CD4-positive, CD25-positive, alpha-beta regulatory T cell (primary cell): ENCODE data around the gene CARD18. TPM values are rescaled to one million over a fixed set of nuclear protein-coding genes. Genes with fewer than 3 reads are reported as not detected.
"Not testable (repeated sequence)": the region's sequence is repeated elsewhere in the genome, so short reads cannot be mapped to it uniquely, and the experiment has no call there.

Experiments used
- ATAC-seq, 2 donors: fragments of 150-1000 bp; cut with Tn5 transposase; one replicate each; pipeline ENCODE4 v1.10.0; 2021; ENCODE audit warnings: low read depth in 2 of 2, moderate number of reproducible peaks in 2 of 2, moderate library complexity in 1 of 2
- DNase-seq, 3 donors: peaks; one replicate each; pipeline versions ENCODE4 v3.0.0 to v3.0.0-alpha.2; 2012 to 2022; ENCODE audit warnings: mixed read lengths in 1 of 3
- H3K27ac ChIP-seq: one replicate; pipeline ENCODE4 v1.7.0; 2013; ENCODE audit warnings: mild to moderate bottlenecking, low read length; ENCODE audit not compliant: insufficient read depth, poor library complexity, severe bottlenecking
- H3K27me3 ChIP-seq: one replicate; pipeline ENCODE4 v1.7.0; 2013; ENCODE audit warnings: low read length; ENCODE audit not compliant: control insufficient read depth, insufficient read depth
- H3K36me3 ChIP-seq: one replicate; pipeline ENCODE4 v1.7.0; 2013; ENCODE audit warnings: mild to moderate bottlenecking, low read length, moderate library complexity; ENCODE audit not compliant: control insufficient read depth, insufficient read depth
- H3K4me1 ChIP-seq: 2 replicates; pipeline ENCODE4 v1.7.0; 2013; ENCODE audit warnings: mild to moderate bottlenecking, low read length; ENCODE audit not compliant: insufficient read depth, control insufficient read depth, poor library complexity, severe bottlenecking
- H3K4me3 ChIP-seq: one replicate; pipeline ENCODE4 v1.7.0; 2013; ENCODE audit warnings: low read depth, mild to moderate bottlenecking, low read length, moderate library complexity
- H3K9me3 ChIP-seq, 2 experiments: 1 replicate in 1 of 2; 2 replicates in 1 of 2; pipeline ENCODE4 v1.7.0; 2013; ENCODE audit warnings: low read length in 2 of 2, mild to moderate bottlenecking in 1 of 2, moderate library complexity in 1 of 2; ENCODE audit not compliant: control insufficient read depth in 2 of 2
- H3K27ac Mint-ChIP-seq, 3 donors: one replicate each; pipeline ENCODE4 v1.8.0; 2020 to 2022; ENCODE audit warnings: mild to moderate bottlenecking in 3 of 3, mixed read lengths in 3 of 3, moderate library complexity in 2 of 3
- H3K27me3 Mint-ChIP-seq: one replicate; pipeline ENCODE4 v1.8.0; 2022; ENCODE audit warnings: mild to moderate bottlenecking, mixed read lengths
- H3K36me3 Mint-ChIP-seq: one replicate; pipeline ENCODE4 v1.8.0; 2020; ENCODE audit warnings: mixed read lengths
- H3K4me1 Mint-ChIP-seq, 4 donors: one replicate each; pipeline ENCODE4 v1.8.0; 2020 to 2022; ENCODE audit warnings: mixed read lengths in 4 of 4, mild to moderate bottlenecking in 1 of 4
- H3K4me3 Mint-ChIP-seq, 4 donors: one replicate each; pipeline ENCODE4 v1.8.0; 2020 to 2022; ENCODE audit warnings: mild to moderate bottlenecking in 4 of 4, mixed read lengths in 4 of 4, moderate library complexity in 3 of 4
- H3K9me3 Mint-ChIP-seq, 7 donors: one replicate each; pipeline ENCODE4 v1.8.0; 2020 to 2022; ENCODE audit warnings: mixed read lengths in 7 of 7, mild to moderate bottlenecking in 3 of 7, moderate library complexity in 2 of 7
- polyA plus RNA-seq, 4 donors: library from polyadenylated mRNA; unstranded; fragments of 300-500 nt; fragmentation: Illumina TruSeq; gene quantifications; one replicate each; pipeline ENCODE4 v1.2.3, GENCODE V29; 2021
- total RNA-seq: library from RNA; stranded (reverse); gene quantifications from one replicate; pipeline ENCODE4 v1.2.3, GENCODE V29; 2022

Gene CARD18
- total and polyA plus RNA-seq, 5 donors from 2014 or later: not detected

DNA sequence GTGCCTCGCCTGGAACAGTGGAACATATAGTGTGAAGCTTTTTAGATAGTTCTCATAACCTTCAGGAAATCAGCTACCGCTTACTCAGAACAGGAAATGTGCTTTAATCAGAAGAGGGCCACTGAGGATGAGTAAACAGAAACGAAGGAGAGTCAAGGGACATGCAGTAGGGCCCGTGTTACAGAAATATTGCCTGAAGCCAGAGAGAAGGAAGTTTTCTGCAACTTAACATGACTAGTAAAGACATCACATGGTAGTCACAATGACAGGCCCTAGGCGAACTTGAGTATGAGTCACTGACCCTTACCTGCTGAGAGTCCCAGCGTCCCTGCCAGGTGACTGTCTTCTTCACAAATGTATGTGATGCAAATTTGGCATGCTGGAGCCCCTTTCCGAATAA lies 39.4 kb downstream of the CARD18 start:
- ATAC-seq: peak; percentile 74 to 77
- Mint-ChIP-seq H3K27ac (peak overlapping the region; percentile 89 to 100 (median 94)), H3K4me3 (peak overlapping the region; percentile 84 to 99 (median 92)), H3K9me3 (peaks cover 0 to 4% (median 2%) of the 10 kb centered on the region in 7 donors), H3K27me3 (no peaks in the 10 kb centered on the region), H3K36me3 (peaks cover 5% of the 10 kb centered on the region), H3K4me1 (peaks cover 24 to 51% (median 34%) of the 10 kb centered on the region in 4 donors)
- peak in 2 of 3 donors; percentile 32 to 79 for DNase-seq
- H3K9me3 ChIP-seq: no peaks in the 10 kb centered on the region
- H3K27ac ChIP-seq: peak overlapping the region; percentile 77
- no peaks in the 10 kb centered on the region for H3K27me3 ChIP-seq
- H3K4me1 ChIP-seq: peaks cover 17% of the 10 kb centered on the region
- peak overlapping the region; percentile 93 for H3K4me3 ChIP-seq
- H3K36me3 ChIP-seq: no peaks in the 10 kb centered on the region

DNA sequence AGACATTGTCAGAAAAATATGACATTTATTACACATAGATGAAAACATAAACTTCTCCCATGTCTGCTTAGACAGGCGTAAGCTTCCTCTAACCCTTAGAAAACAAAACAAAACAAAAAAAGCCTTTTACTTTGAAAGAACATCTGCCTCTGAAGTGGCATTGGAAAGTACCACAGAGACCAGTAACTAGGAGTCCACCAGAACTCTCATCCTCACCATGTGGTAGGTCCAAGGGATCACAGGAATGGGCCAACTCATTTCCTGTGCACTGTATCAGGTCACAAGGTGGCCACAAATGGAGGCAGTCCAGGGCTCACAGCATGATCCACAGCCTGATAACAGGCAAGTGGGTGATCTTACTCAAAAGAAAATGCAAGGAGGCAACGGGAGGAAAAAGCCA lies 40.0 kb downstream of the CARD18 start:
- Histone ChIP-seq H3K27ac (peak overlapping the region; percentile 77), H3K4me1 (peaks cover 17% of the 10 kb centered on the region), H3K4me3 (peak overlapping the region; percentile 93)
- H3K4me1 Mint-ChIP-seq: peaks cover 24 to 47% (median 35%) of the 10 kb centered on the region in 4 donors
- H3K4me3 Mint-ChIP-seq: peak overlapping the region; percentile 84 to 99 (median 92)
- H3K27me3 ChIP-seq, H3K9me3 ChIP-seq, H3K27me3 Mint-ChIP-seq, H3K36me3 Mint-ChIP-seq, H3K9me3 Mint-ChIP-seq, H3K36me3 ChIP-seq: not testable (repeated sequence)
- ATAC-seq (peak; percentile 11 to 44), DNase-seq (peak in 1 of 3 donors; percentile 16)
- H3K27ac Mint-ChIP-seq: peak overlapping the region; percentile 89 to 100 (median 94)

DNA sequence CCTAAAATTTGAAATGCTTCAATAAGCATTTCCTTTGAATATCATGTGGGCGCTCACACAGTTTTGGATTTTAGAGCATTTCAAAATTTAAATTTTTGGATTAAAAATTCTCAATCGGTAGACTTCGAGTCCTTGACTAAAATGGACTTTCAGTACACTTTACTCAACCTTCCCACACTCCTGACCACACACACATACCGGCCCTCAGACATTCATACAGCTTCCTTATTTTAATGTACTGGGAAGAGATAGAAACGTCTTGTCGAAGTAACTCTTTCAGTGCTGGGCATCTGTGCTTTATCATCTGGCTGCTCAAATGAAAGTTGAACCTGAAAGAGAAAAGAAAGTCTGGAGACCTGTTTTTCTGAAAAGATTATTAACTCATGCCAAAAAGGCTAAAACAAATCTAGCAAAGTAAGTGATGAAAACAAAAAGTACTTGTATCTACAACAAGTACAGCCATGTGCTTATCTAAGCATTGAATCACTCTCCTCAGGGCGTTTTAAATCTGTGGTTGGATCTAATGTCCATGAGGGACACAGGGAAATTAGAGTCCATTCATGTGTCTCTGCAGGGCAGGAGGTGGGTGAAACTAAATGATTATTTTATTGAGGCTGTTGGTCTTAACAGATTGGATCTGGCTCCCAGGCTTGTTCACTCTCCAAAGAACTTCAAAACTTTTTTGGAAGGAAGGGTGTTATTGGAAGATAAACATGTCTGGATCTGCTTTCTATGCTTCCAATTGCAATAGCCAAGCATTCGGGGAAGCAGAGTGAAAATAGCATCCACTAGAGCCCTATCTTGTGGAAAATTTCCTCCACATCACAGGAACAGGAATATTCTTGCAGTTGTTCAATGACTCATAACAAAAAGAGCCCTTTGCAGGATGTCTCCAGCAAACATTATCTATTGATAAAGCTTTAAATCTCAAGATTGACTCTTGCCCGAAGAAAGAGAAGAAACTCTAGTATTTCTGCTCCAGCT lies 47.0 kb downstream of the CARD18 start:
- Mint-ChIP-seq H3K27ac (peak overlapping the region in 1 of 3 donors; percentile 12), H3K9me3 (peaks cover 0 to 4% (median 0%) of the 10 kb centered on the region in 7 donors), H3K4me1 (peaks cover 0 to 14% (median 10%) of the 10 kb centered on the region in 4 donors), H3K4me3 (no peak overlapping the region), H3K36me3 (peaks cover 20% of the 10 kb centered on the region), H3K27me3 (no peaks in the 10 kb centered on the region)
- Histone ChIP-seq H3K9me3 (no peaks in the 10 kb centered on the region), H3K27ac (no peak overlapping the region), H3K27me3 (no peaks in the 10 kb centered on the region), H3K4me1 (no peaks in the 10 kb centered on the region), H3K36me3 (no peaks in the 10 kb centered on the region), H3K4me3 (no peak overlapping the region)
- ATAC-seq (no peak), DNase-seq (no peak)

Other genes starting within 250 kb of the CARD18 start
- 0.72 TPM for gene CASP12, start 241.3 kb downstream of the CARD18 start, total RNA-seq
- gene CASP12, start 241.3 kb downstream of the CARD18 start, polyA plus RNA-seq: under 1 TPM in 3 of 4 donors, not detected in 1; 0.37 to 0.77 (median 0.49) TPM
- 116 TPM for gene CASP4, start 171.2 kb downstream of the CARD18 start, total RNA-seq
- 100 to 1,000 TPM; 108 to 137 (median 124) TPM for gene CASP4, start 171.2 kb downstream of the CARD18 start, polyA plus RNA-seq
- gene CASP5, start 116.6 kb downstream of the CARD18 start, total RNA-seq: not detected
- under 1 TPM in 1 of 4 donors, not detected in 3; 0.24 TPM for gene CASP5, start 116.6 kb downstream of the CARD18 start, polyA plus RNA-seq
- 67.5 TPM for gene CASP1, start 104.6 kb downstream of the CARD18 start, total RNA-seq
- gene CASP1, start 104.6 kb downstream of the CARD18 start, polyA plus RNA-seq: 100 to 1,000 TPM; 104 to 208 (median 141) TPM
- gene CARD16, start 94.4 kb downstream of the CARD18 start, total RNA-seq: 109 TPM
- gene CARD16, start 94.4 kb downstream of the CARD18 start, polyA plus RNA-seq: 100 to 1,000 TPM; 318 to 445 (median 387) TPM